Measurements from ENCODE around the gene NFX1.

The NFX1 gene

GRCh38 chr9:33355933-33356332 is 65.6 kb downstream of the NFX1 start:
- no peak for TF ChIP-seq SIN3A (IDR thresholded peaks at IDR 0.05; ENCODE audit: borderline replicate concordance, insufficient read depth, low read length)
- no peak for TF ChIP-seq FOXP2 (optimal IDR thresholded peaks at IDR 0.05; ENCODE audit: borderline replicate concordance, extremely low read depth, extremely low read length, insufficient read depth)
- TF ChIP-seq TAF1 (IDR thresholded peaks at IDR 0.05; ENCODE audit: borderline replicate concordance, insufficient read depth, low read length): no peak
- no peak for TF ChIP-seq REST (IDR thresholded peaks at IDR 0.05; ENCODE audit: insufficient read depth in 1 of 2, low read depth in 2 of 2, low read length in 2 of 2)
- no peak for TF ChIP-seq POLR2AphosphoS5 (IDR thresholded peaks at IDR 0.05; ENCODE audit: low read depth, low read length)

- TF ChIP-seq REST (IDR thresholded peaks at IDR 0.05; ENCODE audit: insufficient read depth in 1 of 2, low read depth in 2 of 2, low read length in 2 of 2) (no peak), POLR2AphosphoS5 (IDR thresholded peaks at IDR 0.05; ENCODE audit: low read depth, low read length) (no peak), FOXP2 (optimal IDR thresholded peaks at IDR 0.05; ENCODE audit: borderline replicate concordance, extremely low read depth, extremely low read length, insufficient read depth) (no peak), TAF1 (IDR thresholded peaks at IDR 0.05; ENCODE audit: borderline replicate concordance, insufficient read depth, low read length) (no peak), SIN3A (IDR thresholded peaks at IDR 0.05; ENCODE audit: borderline replicate concordance, insufficient read depth, low read length) (no peak)
These were observed 73.8 kb downstream of the NFX1 start for GRCh38 chr9:33364127-33364526.

- TF ChIP-seq FOXP2 (optimal IDR thresholded peaks at IDR 0.05; ENCODE audit: borderline replicate concordance, extremely low read depth, extremely low read length, insufficient read depth) (no peak), POLR2AphosphoS5 (IDR thresholded peaks at IDR 0.05; ENCODE audit: low read depth, low read length) (no peak), TAF1 (IDR thresholded peaks at IDR 0.05; ENCODE audit: borderline replicate concordance, insufficient read depth, low read length) (no peak), REST (IDR thresholded peaks at IDR 0.05; ENCODE audit: insufficient read depth in 1 of 2, low read depth in 2 of 2, low read length in 2 of 2) (no peak), SIN3A (IDR thresholded peaks at IDR 0.05; ENCODE audit: borderline replicate concordance, insufficient read depth, low read length) (no peak)
These were observed 76.7 kb downstream of the NFX1 start for GRCh38 chr9:33366979-33367480.

- TF ChIP-seq TAF1 (IDR thresholded peaks at IDR 0.05; ENCODE audit: borderline replicate concordance, insufficient read depth, low read length) (no peak), REST (IDR thresholded peaks at IDR 0.05; ENCODE audit: insufficient read depth in 1 of 2, low read depth in 2 of 2, low read length in 2 of 2) (no peak), FOXP2 (optimal IDR thresholded peaks at IDR 0.05; ENCODE audit: borderline replicate concordance, extremely low read depth, extremely low read length, insufficient read depth) (no peak), POLR2AphosphoS5 (IDR thresholded peaks at IDR 0.05; ENCODE audit: low read depth, low read length) (no peak), SIN3A (IDR thresholded peaks at IDR 0.05; ENCODE audit: borderline replicate concordance, insufficient read depth, low read length) (no peak)
These were observed 82.6 kb downstream of the NFX1 start for GRCh38 chr9:33372900-33373299.

- TF ChIP-seq POLR2AphosphoS5 (IDR thresholded peaks at IDR 0.05; ENCODE audit: low read depth, low read length): no peak
- no peak for TF ChIP-seq TAF1 (IDR thresholded peaks at IDR 0.05; ENCODE audit: borderline replicate concordance, insufficient read depth, low read length)
- TF ChIP-seq FOXP2 (optimal IDR thresholded peaks at IDR 0.05; ENCODE audit: borderline replicate concordance, extremely low read depth, extremely low read length, insufficient read depth): no peak
- no peak for TF ChIP-seq REST (IDR thresholded peaks at IDR 0.05; ENCODE audit: insufficient read depth in 1 of 2, low read depth in 2 of 2, low read length in 2 of 2)
- no peak for TF ChIP-seq SIN3A (IDR thresholded peaks at IDR 0.05; ENCODE audit: borderline replicate concordance, insufficient read depth, low read length)
These were observed 83.9 kb downstream of the NFX1 start for GRCh38 chr9:33374190-33374589.

All from PFSK-1 (cell line).